CD4-positive, alpha-beta T cell (primary cell): Measurements from ENCODE around the gene UCK1. TPM values are rescaled to one million over a fixed set of nuclear protein-coding genes. Genes with fewer than 3 reads are reported as not detected.

Experiments used
- ATAC-seq: fragments of 200-7000 bp; cut with Tn5 transposase; one replicate; pipeline ENCODE4 v1.10.0; 2022; ENCODE audit warnings: mild to moderate bottlenecking; ENCODE audit not compliant: poor library complexity
- CTCF ChIA-PET: fragments of 350-600 bp; sonication (Branson Sonifier 250); formaldehyde crosslinking; loops from one replicate; lab custom pipeline; 2021; ENCODE audit warnings: antibody characterized with exemption, inconsistent platforms; lab: Charles Lee
- POLR2A ChIA-PET: fragments of 350-600 bp; sonication (Branson Sonifier 250); formaldehyde crosslinking; loops from one replicate; lab custom pipeline; 2021; ENCODE audit warnings: antibody characterized with exemption, inconsistent platforms; lab: Charles Lee
- DNase-seq, 14 experiments: peaks; one replicate each; pipeline ENCODE4 v3.0.0-alpha.2; 2013 to 2020; ENCODE audit warnings: mixed read lengths in 2 of 14
- H3K27ac ChIP-seq, 2 donors: one replicate each; pipeline versions ENCODE4 v1.5.1 to v1.7.0; 2013; ENCODE audit warnings: low read length in 2 of 2, low read depth in 1 of 2, mild to moderate bottlenecking in 1 of 2
- H3K27me3 ChIP-seq, 2 experiments: 1 replicate in 1 of 2; 2 replicates in 1 of 2; pipeline versions ENCODE4 v1.6.1 to v1.7.0; 2013; ENCODE audit warnings: low read length in 2 of 2, control low read depth in 1 of 2, mild to moderate bottlenecking in 1 of 2, moderate library complexity in 1 of 2; ENCODE audit not compliant: insufficient read depth in 2 of 2, control insufficient read depth in 1 of 2
- H3K36me3 ChIP-seq: one replicate; pipeline ENCODE4 v1.6.1; 2013; ENCODE audit warnings: low read length, control low read depth; ENCODE audit not compliant: insufficient read depth
- H3K4me1 ChIP-seq: one replicate; pipeline ENCODE4 v1.6.1; 2013; ENCODE audit warnings: low read length, control low read depth; ENCODE audit not compliant: insufficient read depth
- H3K4me3 ChIP-seq: one replicate; pipeline ENCODE4 v1.5.1; 2013; ENCODE audit warnings: mild to moderate bottlenecking, low read length, moderate library complexity
- H3K9me3 ChIP-seq, 2 experiments: 1 replicate in 1 of 2; 2 replicates in 1 of 2; pipeline versions ENCODE4 v1.6.1 to v1.7.0; 2013; ENCODE audit warnings: low read length in 2 of 2, mild to moderate bottlenecking in 2 of 2, control low read depth in 1 of 2, moderate library complexity in 1 of 2; ENCODE audit not compliant: control insufficient read depth in 1 of 2, insufficient read depth in 1 of 2
- H3K27ac Mint-ChIP-seq: one replicate; pipeline ENCODE4 v1.8.0; 2020; ENCODE audit warnings: mixed read lengths
- H3K27me3 Mint-ChIP-seq: one replicate; pipeline ENCODE4 v1.8.0; 2021; ENCODE audit warnings: mixed read lengths
- H3K36me3 Mint-ChIP-seq: one replicate; pipeline ENCODE4 v1.8.0; 2021; ENCODE audit warnings: low read depth, mixed read lengths
- H3K4me1 Mint-ChIP-seq: one replicate; pipeline ENCODE4 v1.8.0; 2021; ENCODE audit warnings: low read depth, mixed read lengths
- H3K4me3 Mint-ChIP-seq: one replicate; pipeline ENCODE4 v1.8.0; 2020; ENCODE audit warnings: mild to moderate bottlenecking, mixed read lengths
- H3K9me3 Mint-ChIP-seq: one replicate; pipeline ENCODE4 v1.8.0; 2020; ENCODE audit warnings: mixed read lengths
- intact Hi-C, 2 experiments: fragments of 100-400 bp; cut with DNase I in 1 of 2; cut with micrococcal nuclease in 1 of 2; formaldehyde crosslinking; loops; one replicate each; pipeline versions ENCODE4 v1.15.1 to v1.9.0; 2023 to 2025; cut with DNase I, micrococcal nuclease
- total RNA-seq, 174 experiments: library from RNA in 2 of 174; stranded (reverse) in 2 of 174; gene quantifications; one replicate each; pipeline ENCODE4 v1.2.3 and lab custom pipeline; 2021 to 2026
- TF ChIP-seq, protein P1 (sequence below): fragments of 200-600 bp; IDR thresholded peaks from one replicate; pipeline ENCODE4 v1.8.0; 2022; ENCODE audit warnings: antibody characterized with exemption, mild to moderate bottlenecking

Gene UCK1
- total RNA-seq, 2 experiments from 2014 or later: 22.1 to 22.5 TPM

DNA sequence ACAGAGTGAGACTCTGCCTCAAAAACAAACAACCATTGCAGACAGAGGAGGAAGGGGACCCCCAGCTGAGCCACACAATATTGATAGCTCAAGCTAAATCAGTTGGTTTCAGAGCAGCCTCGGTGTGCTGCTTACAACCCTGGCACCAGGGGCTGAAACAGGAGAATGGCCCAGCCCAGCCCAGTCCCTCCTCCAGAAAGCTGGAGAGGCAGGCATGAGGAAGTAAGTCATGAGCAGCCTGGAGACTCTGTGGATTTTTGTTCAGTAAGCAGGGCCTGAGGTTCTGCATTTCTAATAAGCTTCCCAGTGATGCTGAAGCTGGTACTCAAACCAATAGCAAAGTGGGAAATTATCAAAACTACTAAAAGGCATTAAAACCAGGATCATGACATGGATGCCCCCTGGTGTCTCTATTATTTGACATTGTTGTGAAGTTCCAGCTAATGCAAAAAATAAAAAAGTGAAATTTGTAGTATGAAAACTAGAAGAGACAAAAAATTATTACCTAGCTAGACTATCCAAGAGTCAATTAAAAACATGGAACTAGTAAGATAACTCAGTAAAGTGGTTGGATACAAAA, 28.4 kb upstream of the UCK1 start:
- H3K27me3 ChIP-seq: peaks cover 11% of the 10 kb centered on the region in 2 experiments
- Mint-ChIP-seq H3K4me3 (no peak overlapping the region), H3K27ac (no peak overlapping the region), H3K4me1 (no peaks in the 10 kb centered on the region), H3K9me3 (no peaks in the 10 kb centered on the region), H3K27me3 (peaks cover 21% of the 10 kb centered on the region), H3K36me3 (peaks cover 5% of the 10 kb centered on the region)
- DNase-seq (peak in 2 of 14 experiments; percentile 26 to 29), ATAC-seq (no peak)
- POLR2A ChIA-PET: interaction anchor here (0.7 to 1.6 kb wide), 3 partner anchors 26 to 127 kb away, joined by 3 to 5 read pairs (median 4); no protein-coding TSS in a partner anchor
- TF ChIP-seq, protein P1, sequence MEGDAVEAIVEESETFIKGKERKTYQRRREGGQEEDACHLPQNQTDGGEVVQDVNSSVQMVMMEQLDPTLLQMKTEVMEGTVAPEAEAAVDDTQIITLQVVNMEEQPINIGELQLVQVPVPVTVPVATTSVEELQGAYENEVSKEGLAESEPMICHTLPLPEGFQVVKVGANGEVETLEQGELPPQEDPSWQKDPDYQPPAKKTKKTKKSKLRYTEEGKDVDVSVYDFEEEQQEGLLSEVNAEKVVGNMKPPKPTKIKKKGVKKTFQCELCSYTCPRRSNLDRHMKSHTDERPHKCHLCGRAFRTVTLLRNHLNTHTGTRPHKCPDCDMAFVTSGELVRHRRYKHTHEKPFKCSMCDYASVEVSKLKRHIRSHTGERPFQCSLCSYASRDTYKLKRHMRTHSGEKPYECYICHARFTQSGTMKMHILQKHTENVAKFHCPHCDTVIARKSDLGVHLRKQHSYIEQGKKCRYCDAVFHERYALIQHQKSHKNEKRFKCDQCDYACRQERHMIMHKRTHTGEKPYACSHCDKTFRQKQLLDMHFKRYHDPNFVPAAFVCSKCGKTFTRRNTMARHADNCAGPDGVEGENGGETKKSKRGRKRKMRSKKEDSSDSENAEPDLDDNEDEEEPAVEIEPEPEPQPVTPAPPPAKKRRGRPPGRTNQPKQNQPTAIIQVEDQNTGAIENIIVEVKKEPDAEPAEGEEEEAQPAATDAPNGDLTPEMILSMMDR: peak; percentile 28
- no peak overlapping the region for H3K27ac ChIP-seq
- H3K36me3 ChIP-seq: no peaks in the 10 kb centered on the region
- intact Hi-C loops: loop anchor here in 1 of 2 experiments (1.0 kb wide), 1 partner anchor 209 kb away; no protein-coding TSS in a partner anchor
- H3K9me3 ChIP-seq: peaks cover 0 to 14% of the 10 kb centered on the region in 2 experiments
- no peaks in the 10 kb centered on the region for H3K4me1 ChIP-seq
- CTCF ChIA-PET: interaction anchor here (1.1 kb wide), 1 partner anchor 87 kb away, joined by 4 read pairs; no protein-coding TSS in a partner anchor
- H3K4me3 ChIP-seq: no peak overlapping the region

DNA sequence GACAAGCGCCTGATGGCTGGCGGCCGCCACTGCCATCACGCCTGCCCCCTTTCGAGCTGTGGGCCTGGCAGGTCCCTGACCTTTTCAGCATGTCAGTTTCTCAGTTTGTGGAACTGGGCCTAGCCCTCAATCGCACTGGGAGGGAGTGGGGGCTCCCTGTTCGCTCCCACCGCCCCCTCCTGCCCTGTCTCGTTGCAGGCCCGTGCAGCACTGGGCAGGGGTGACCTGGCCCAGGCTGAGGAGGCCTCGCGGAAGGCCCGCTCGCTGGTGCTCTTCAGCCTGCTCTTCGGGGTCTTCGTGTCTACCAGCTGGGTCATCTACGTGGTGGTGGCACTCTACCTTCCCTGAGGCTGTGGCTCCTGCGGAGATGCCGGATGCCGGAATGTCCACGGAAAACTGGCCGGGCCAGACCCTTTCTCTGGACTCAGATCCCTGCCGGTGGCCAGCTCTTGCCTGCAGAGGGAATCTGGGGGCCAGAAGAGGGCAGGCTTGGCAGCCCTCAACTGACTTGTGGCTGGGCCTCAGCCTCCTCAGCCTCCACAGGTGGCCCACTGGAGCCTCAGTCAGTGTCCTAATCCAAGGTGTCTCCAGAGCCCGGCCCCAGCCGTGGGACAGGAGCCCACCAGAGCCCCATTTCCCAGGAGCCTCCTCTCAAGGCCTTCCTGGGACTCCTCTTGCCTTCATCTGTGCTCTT, 26.9 kb upstream of the UCK1 start:
- no peak for ATAC-seq
- no peaks in the 10 kb centered on the region for H3K4me1 ChIP-seq
- ChIA-PET CTCF (no interaction called here), POLR2A (no interaction called here)
- no peak overlapping the region for H3K27ac Mint-ChIP-seq
- no peaks in the 10 kb centered on the region for H3K36me3 ChIP-seq
- H3K9me3 Mint-ChIP-seq: no peaks in the 10 kb centered on the region
- TF ChIP-seq, protein P1: no peak
- intact Hi-C loops: no loop called here
- H3K27me3 ChIP-seq: peaks cover 20 to 22% of the 10 kb centered on the region in 2 experiments
- peaks cover 0 to 21% of the 10 kb centered on the region in 2 experiments for H3K9me3 ChIP-seq
- no peak overlapping the region for H3K4me3 Mint-ChIP-seq
- no peaks in the 10 kb centered on the region for H3K4me1 Mint-ChIP-seq
- no peak overlapping the region for H3K4me3 ChIP-seq
- H3K27me3 Mint-ChIP-seq: peaks cover 32% of the 10 kb centered on the region
- H3K27ac ChIP-seq: no peak overlapping the region
- H3K36me3 Mint-ChIP-seq: peaks cover 5% of the 10 kb centered on the region
- DNase-seq: no peak

DNA sequence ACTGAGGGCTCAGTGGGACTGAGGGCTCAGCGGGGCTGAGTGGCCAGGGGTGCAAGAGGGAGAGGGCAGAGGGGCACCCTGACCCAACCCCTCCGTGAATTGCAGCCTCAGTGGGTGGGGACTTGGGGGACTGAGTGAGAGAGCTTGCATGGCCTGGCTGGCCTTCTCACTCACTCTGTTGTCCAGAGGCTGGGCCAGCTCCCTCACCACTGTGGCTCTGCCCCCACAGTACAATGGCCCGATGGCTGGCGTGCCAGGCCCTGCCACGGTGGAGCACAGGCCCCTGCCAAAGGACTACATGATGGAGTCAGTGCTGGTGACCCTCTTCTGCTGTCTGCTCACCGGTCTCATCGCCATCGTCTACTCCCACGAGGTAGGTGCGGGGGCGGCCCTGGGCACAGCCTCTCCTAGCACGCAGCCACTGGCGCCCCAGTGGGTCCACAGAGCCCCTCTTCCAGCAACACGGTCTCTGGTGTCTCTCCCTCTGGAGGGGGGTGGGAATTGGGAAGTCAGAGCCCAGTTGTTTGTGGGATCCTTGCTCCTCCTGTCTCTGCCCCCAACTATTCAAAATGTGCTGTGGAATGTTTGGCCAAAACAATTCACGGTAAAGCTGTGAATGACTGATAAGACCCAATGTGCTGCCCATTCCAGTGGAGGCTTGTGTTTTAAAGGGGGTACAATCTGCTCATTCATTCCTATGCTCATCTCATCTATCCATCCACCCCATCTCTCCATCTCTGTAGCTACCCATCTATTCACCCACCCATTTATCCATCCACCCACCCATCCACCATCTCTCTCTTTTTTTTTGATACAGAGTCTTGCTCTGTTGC, 25.0 kb upstream of the UCK1 start:
- no peak overlapping the region for H3K27ac Mint-ChIP-seq
- CTCF ChIA-PET: no interaction called here

More for the DNA sequence above, 25.0 kb upstream of the UCK1 start:
- Histone ChIP-seq H3K9me3 (peaks cover 0 to 14% of the 10 kb centered on the region in 2 experiments), H3K27me3 (peaks cover 20 to 25% of the 10 kb centered on the region in 2 experiments), H3K4me1 (no peaks in the 10 kb centered on the region), H3K4me3 (no peak overlapping the region), H3K27ac (no peak overlapping the region), H3K36me3 (no peaks in the 10 kb centered on the region)
- Mint-ChIP-seq H3K4me1 (no peaks in the 10 kb centered on the region), H3K9me3 (no peaks in the 10 kb centered on the region), H3K36me3 (no peaks in the 10 kb centered on the region), H3K27me3 (peaks cover 49% of the 10 kb centered on the region), H3K4me3 (no peak overlapping the region)
- POLR2A ChIA-PET: interaction anchor here (1.2 kb wide), 1 partner anchor 16 kb away, joined by 3 read pairs; no protein-coding TSS in a partner anchor
- intact Hi-C loops: no loop called here
- ATAC-seq: no peak
- DNase-seq: no peak
- TF ChIP-seq, protein P1: no peak
